Ishikawa (cell line): ENCODE results near the gene TJP1.

ENCODE experiments used
- CEBPB ChIP-seq: IDR thresholded peaks from 2 replicates; pipeline ENCODE4 v1.6.1; 2012
- CREB1 ChIP-seq: IDR thresholded peaks from 2 replicates; pipeline ENCODE4 v1.6.1; 2012; ENCODE audit warnings: low read depth
- EGR1 ChIP-seq: IDR thresholded peaks from 2 replicates; pipeline ENCODE4 v1.6.1; 2012
- EP300 ChIP-seq: IDR thresholded peaks from 2 replicates; pipeline ENCODE4 v1.6.1; 2012; ENCODE audit warnings: borderline replicate concordance
- FOXM1 ChIP-seq: IDR thresholded peaks from 2 replicates; pipeline ENCODE4 v1.6.1; 2012; ENCODE audit warnings: low read depth, borderline replicate concordance
- MAX ChIP-seq: IDR thresholded peaks from 2 replicates; pipeline ENCODE4 v1.6.1; 2012
- NFIC ChIP-seq: IDR thresholded peaks from 2 replicates; pipeline ENCODE4 v1.6.1; 2012
- RAD21 ChIP-seq: IDR thresholded peaks from 2 replicates; pipeline ENCODE4 v1.6.1; 2012; ENCODE audit warnings: low read depth
- REST ChIP-seq: IDR thresholded peaks from 2 replicates; pipeline ENCODE4 v1.6.1; 2012; ENCODE audit warnings: low read depth, mild to moderate bottlenecking
- TAF1 ChIP-seq: IDR thresholded peaks from 2 replicates; pipeline ENCODE4 v1.6.1; 2012; ENCODE audit warnings: low read depth, mild to moderate bottlenecking
- TCF12 ChIP-seq: IDR thresholded peaks from 2 replicates; pipeline ENCODE4 v1.6.1; 2012; ENCODE audit warnings: low read depth
- TEAD4 ChIP-seq: IDR thresholded peaks from 2 replicates; pipeline ENCODE4 v1.6.1; 2012
- YY1 ChIP-seq: IDR thresholded peaks from 2 replicates; pipeline ENCODE4 v1.6.1; 2012; ENCODE audit warnings: low read depth
- ZBTB7A ChIP-seq: IDR thresholded peaks from 2 replicates; pipeline ENCODE4 v1.6.1; 2012; ENCODE audit warnings: low read depth
- TF ChIP-seq, protein P1 (sequence below): IDR thresholded peaks from 2 replicates; pipeline ENCODE4 v1.6.1; 2012

TJP1 gene

DNA sequence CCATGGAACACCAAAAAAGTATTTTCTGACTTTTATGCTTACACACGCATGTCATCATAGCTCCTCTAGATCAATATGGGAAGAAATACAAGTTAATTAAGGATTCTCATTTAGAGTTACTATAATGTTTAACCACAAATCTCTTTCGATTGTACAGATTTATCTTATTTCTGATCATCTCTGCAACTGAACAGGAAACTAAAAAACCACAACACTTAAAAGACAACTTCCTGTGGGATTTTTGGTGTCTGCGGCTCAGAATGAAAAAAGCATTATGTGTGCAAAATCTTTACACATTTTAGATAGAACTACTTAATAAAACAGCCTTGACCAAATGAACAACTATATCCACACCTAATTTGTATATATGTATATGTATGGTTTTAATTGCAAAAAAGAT, 3.0 kb upstream of the TJP1 start:
- no peak for TF ChIP-seq ZBTB7A
- TF ChIP-seq EGR1: no peak
- TF ChIP-seq EP300: no peak
- no peak for TF ChIP-seq REST
- no peak for TF ChIP-seq FOXM1
- TF ChIP-seq, protein P1, sequence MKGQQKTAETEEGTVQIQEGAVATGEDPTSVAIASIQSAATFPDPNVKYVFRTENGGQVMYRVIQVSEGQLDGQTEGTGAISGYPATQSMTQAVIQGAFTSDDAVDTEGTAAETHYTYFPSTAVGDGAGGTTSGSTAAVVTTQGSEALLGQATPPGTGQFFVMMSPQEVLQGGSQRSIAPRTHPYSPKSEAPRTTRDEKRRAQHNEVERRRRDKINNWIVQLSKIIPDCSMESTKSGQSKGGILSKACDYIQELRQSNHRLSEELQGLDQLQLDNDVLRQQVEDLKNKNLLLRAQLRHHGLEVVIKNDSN: no peak
- TF ChIP-seq NFIC: no peak
- TF ChIP-seq YY1: no peak
- no peak for TF ChIP-seq MAX
- TF ChIP-seq CREB1: no peak
- TF ChIP-seq RAD21: no peak
- TF ChIP-seq TCF12: no peak

DNA sequence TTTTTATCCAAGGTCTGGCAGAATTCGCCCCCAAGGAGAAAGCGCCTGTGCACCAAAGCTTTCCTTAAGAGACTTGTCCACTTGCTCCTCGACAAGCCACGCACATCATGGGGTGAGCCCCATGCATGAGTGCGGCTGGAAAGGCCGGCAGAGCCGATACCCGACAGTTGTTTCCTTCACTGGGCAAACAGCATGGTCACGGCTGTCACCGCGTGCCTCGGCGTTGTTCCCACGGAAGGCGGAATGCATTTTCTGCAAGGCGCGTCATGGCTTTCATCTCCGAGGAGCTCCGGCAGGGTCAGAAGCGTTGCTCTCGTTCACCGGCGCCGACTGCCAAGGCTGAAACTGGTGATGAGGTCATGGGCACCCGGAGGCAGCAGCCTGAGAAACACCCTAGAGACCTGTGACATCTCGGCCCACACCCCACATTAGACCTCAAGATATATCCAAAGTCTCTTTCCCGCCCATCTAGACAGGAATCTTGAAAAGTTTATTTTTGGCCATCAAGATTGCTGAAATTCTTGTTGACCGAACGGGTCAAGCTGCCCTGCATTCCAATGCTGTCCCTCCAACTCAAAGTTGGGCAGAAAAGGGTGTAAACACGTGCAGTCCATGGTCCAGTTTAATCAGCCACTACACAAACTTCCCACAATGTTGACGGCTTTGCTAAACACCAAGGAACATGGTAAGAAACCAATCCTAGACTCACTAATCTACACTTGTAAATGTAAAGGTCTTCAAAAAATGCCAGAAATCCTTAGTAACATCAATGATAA, 604 bp upstream of the TJP1 start:
- TF ChIP-seq CREB1 (no peak), MAX (peak; percentile 86)
- TF ChIP-seq, protein P1: 0 out of 2 replicates have a peak, but pooled peaks have one; percentile 14

DNA sequence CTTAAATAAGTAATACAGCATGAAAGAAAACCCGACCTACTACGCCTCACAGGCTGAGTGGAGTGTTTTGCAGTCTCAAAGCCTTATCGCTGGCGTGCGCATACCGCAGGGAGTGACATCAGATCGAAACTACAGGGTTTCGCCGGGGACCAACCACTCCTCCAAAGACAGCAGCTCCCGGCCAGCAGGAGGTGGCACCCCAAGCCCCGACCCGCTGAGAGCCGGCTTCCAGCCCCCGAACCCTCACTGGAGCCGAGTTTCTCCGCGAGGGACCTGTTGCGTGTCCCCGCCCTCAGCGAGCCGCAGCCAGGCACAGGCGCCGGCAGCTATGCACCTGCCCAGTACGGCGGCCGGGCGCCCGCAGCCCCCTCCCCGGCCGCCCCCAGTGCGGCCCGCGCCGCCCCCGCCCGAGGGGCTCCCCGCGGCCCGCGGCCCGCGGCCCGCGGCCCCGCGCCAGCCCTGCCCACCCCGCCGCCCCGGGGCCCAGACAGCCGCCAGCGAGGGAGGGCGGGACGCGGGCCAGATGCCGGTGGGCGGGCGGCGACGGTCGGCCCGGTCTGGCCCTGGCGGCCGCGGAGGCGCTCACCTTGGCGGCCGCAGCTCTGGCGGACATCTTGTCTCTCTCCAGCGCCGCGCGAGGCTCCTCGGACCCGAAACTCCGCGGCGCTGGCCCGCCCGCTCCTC, 710 bp downstream of the TJP1 start:
- peak; percentile 14; the same call in 1 of the 2 replicates for TF ChIP-seq TCF12
- TF ChIP-seq NFIC: no peak
- 0 out of 2 replicates have a peak, but pooled peaks have one; percentile 6 for TF ChIP-seq TAF1
- TF ChIP-seq ZBTB7A: no peak
- peak; percentile 76 for TF ChIP-seq YY1
- no peak for TF ChIP-seq EGR1
- peak; percentile 30; the same call in 1 of the 2 replicates for TF ChIP-seq TEAD4

DNA sequence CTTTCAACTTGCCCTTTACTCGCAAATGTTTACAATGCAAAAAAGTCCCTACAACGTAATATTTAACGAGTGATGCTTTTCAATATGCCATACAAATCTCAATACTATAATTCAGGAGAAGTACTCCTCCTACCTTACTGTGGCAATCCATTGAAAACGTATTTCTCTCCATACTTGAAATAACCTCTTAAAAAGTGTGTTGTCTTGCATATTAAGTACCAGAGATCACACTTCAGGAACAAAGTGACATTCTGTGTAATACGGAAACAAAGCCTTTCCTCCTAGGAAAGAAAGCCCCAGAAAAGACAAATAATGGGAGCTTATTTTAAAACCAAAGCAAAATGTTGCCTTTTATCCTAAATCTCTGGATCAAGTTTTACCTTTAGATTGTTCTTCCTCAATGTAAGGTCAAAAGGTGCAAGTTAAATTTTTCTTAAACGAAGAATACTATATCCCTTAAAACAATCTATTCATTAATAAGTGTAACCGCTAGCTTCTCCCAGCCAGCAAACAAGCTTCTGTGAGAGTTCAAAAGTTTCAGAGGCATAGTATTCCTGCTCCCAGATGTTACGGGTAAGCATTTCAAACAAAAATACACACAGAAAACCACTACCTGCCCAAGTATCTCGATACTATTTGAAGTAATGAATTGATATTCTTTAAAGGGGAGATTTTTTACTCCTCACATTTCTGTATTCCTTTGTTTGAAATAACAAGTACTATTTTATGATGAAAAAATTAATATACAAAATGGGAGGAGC, 1.7 kb downstream of the TJP1 start:
- TF ChIP-seq CREB1 (no peak), NFIC (no peak), TAF1 (no peak), TEAD4 (no peak), CEBPB (no peak), RAD21 (no peak), TCF12 (no peak), MAX (no peak), YY1 (no peak), ZBTB7A (no peak)
- TF ChIP-seq, protein P1: no peak

GRCh38 chr15:29819979-29820378, 2.3 kb downstream of the TJP1 start:
- no peak for TF ChIP-seq REST
- no peak for TF ChIP-seq TEAD4
- no peak for TF ChIP-seq RAD21
- no peak for TF ChIP-seq ZBTB7A
- TF ChIP-seq TCF12: no peak
